KBM-7 (cell line): ENCODE results near the gene AGBL4.

Experiments
- DNase-seq: peaks from one replicate; pipeline ENCODE4 v3.0.0-alpha.2; 2015
- in situ Hi-C: fragments of 300-500 bp; cut with MboI; formaldehyde crosslinking; loops from 2 replicates; pipeline ENCODE4 v1.14.3; 2020; ENCODE audit warnings: low sequenced_read_pairs, low pct_unique_long_range_greater_than_20kb, mixed read lengths

The AGBL4 gene

GRCh38 chr1:48670234-48671020 lies 1353.3 kb downstream of the AGBL4 start:
- no peak for DNase-seq
- in situ Hi-C loops = no loop called here

- no peak for DNase-seq
- in situ Hi-C loops = no loop called here
Observed at GRCh38 chr1:48668339-48668738, 1355.4 kb downstream of the AGBL4 start.

GRCh38 chr1:48667782-48668181 lies 1356.0 kb downstream of the AGBL4 start:
- in situ Hi-C loops = no loop called here
- no peak for DNase-seq

DNA sequence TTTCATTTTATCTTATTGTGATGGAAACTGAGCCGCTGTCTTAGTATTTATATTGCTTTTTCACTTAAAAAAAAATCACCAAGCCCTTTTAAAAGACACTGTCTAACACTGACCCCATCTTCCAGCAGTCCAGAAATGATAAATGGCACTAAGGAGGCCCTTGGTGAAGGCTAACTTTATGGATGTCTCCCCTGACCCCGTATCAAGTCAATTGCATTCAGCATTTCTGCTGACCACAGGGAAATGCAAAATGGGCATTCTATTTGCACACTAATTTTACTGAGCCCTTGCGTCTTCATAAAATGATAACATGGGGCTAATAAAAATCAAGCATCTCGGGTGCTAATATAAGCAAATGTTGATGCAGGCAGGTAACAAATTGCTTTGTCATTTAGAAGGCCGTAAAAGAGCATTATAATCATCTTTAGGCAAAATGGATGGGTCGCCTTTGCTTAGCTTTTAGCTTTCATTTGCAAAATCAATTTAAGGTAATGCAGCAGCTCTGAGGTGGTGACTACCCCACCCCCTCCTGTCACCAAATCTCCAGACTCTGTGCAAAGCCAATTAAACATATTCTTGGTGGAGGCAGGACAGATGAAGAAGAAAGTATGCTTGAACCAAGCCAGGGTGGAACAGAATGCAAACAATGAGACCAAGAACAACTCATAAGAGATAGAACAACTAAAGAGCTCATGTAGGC lies 1357.9 kb downstream of the AGBL4 start:
- in situ Hi-C loops = no loop called here
- DNase-seq = no peak

DNA sequence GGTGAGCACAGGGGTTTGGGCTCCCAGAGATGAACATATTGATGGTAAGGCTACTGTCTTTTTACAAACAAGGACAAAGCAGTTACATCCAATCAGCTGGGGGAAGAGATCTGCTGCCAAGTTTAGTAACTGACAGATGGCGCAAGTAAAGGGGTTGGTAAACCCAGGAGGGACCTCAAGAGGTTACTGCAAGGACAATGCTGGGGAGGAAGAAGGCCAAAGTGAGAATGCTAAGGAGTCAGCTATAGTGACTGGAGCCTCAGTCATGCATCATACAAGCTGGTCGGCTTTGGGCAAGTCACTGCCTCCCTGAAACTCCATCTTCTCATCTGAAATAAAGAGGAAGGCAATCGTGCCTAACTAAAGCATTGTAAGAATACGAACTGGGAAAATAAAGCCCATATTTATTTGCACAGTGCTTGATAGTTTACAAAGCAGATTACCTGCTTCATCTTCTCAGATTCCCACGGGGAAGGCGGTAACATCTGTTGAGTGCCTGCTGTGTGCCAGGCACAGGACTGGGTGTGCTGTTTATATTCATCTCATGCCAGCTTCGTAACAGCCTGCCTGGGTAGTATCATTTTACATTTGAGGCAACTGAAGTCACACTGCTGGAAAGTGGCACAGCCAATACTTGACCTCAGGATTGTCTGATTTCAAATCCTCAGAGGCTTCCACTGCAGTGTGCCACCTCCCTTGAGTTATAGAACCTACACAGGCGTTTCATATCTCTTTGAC lies 1361.9 kb downstream of the AGBL4 start:
- in situ Hi-C loops = no loop called here

GRCh38 chr1:48659801-48660200 lies 1364.0 kb downstream of the AGBL4 start:
- no peak for DNase-seq
- in situ Hi-C loops = no loop called here

More for the DNA sequence above, 1361.9 kb downstream of the AGBL4 start:
- DNase-seq = no peak

DNA sequence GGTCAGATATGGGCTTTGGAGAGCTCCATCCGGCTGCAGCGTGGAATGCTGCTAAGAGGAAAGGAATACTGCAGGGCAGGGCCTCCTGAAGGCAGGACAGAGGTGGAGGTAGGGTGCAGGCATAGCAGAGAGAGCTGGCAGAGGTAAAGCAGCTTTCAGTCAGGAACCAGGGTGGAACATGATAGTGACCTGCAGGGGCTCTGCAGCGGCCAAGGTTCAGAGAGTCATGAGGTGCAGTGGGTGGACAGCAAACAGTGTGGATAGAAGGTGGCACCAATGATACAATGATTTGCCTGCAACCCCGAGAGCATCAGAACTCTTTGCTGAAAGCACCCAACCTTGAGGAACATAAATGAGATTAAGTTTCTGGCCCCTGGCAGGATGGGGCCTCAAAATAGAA lies 1366.3 kb downstream of the AGBL4 start:
- in situ Hi-C loops = no loop called here
- DNase-seq = no peak

DNA sequence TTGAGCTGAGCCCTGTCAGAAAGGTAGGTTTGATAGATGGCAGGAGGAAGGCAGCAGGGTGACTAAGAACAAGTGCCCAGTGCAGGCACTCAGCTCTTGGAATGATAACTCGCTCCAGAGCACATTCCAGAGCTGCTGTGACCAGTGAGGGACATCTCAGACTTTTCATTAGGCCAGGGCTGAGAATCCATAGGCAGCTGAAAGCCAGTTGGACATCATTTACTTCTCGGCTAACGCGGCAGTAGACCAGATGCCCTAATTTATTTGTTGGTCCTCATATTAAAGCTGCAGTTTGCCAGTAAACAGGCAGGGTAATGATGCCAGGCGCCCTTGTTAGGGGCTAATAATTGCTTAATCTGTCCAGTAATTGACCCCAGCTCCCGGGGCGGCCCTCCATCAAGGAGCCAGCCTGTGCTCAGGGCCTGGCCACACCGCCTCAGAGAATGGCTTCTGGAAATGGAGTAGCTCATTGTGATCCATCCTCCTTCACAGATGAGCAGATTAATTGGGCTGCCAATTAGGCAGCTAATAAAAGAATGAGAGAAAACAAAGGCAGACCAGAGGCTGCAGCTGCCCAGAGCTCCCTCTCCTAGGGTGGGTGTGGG lies 1369.0 kb downstream of the AGBL4 start:
- DNase-seq = no peak

DNA sequence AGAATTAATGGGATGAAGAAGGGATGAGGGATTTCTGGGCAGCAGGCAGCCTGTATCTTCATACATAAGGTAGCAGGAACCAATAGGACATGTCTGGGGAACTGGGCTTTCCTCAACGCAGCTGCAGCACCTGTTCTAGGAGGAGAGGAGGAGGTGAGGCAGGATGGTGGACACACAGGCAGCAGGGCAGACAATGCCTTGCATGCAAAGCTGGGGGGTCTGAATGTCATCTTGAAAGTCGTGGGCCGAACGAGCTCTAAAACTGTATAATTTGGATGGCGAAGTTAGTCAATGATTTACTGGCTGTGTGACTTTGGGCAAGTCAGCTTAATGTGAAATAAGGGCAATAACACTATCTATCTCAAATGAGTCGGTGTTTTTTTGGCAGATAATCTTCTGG lies 1371.4 kb downstream of the AGBL4 start:
- DNase-seq = no peak
- in situ Hi-C loops = no loop called here

More for the DNA sequence above, 1369.0 kb downstream of the AGBL4 start:
- in situ Hi-C loops = no loop called here

DNA sequence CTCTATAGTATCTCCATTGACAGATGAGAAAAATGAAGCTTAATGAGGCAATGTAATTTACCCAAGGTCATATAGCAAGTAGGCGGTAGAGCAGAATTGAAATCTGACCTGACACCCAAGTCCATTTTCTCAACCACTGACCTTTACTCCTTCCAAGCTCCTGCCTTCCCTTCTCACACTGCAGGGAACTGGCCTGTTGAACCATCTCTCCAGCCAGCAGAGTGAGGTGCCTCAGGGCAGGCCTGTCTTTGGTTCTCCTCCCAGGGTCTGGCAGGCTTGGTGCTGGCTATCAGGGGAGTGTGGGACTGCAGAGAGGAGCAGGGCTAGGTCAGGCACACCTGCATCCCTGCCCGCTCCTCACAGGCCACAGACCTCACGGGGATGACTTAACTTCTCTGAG lies 1373.9 kb downstream of the AGBL4 start:
- in situ Hi-C loops = no loop called here
- no peak for DNase-seq

GRCh38 chr1:48645883-48646282 lies 1377.9 kb downstream of the AGBL4 start:
- in situ Hi-C loops = no loop called here
- DNase-seq = no peak

- DNase-seq = no peak
- in situ Hi-C loops = no loop called here
Observed at GRCh38 chr1:48644905-48645605, 1378.7 kb downstream of the AGBL4 start.

DNA sequence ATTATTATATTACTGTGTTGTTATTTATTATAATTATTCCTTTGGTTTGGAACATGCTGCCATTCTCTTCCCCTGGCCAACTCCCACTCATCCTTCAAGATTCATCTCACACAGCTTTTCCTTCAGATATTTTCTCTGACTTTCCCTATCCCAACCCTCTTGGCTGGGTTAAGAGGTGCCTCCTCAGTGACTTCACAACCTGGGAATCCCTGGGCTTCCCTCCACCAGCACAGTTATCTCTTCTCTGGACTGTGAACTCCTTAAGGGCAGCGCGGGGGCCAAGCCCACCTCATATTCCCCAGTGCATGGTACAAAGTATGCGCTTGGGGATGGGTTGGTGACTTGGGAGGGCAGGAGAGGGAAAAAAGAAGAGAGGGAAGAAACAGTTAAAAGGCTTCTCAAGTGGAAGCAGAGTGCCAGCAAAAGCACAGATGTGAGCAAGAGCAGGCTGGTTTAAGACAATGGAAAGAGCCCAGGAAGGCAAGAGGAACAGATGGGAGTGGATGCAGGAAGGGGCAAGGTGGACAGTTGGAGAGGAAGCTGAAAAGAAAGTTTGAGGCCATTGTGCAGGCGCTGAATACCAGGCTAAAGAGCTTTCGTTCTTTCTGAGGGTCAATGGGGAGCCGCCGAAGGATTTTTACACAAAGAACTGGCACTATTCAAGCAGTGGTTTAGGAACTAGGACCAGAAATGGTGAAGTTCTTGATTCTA lies 1379.4 kb downstream of the AGBL4 start:
- DNase-seq = no peak
- in situ Hi-C loops = no loop called here

- DNase-seq = no peak
- in situ Hi-C loops = no loop called here
Observed at GRCh38 chr1:48643193-48643592, 1380.6 kb downstream of the AGBL4 start.

- in situ Hi-C loops = no loop called here
- no peak for DNase-seq
Observed at GRCh38 chr1:48640836-48641492, 1382.8 kb downstream of the AGBL4 start.

- in situ Hi-C loops = no loop called here
- DNase-seq = no peak
Observed at GRCh38 chr1:48629867-48630266, 1393.9 kb downstream of the AGBL4 start.

- no peak for DNase-seq
- in situ Hi-C loops = no loop called here
Observed at GRCh38 chr1:48627486-48627885, 1396.3 kb downstream of the AGBL4 start.

DNA sequence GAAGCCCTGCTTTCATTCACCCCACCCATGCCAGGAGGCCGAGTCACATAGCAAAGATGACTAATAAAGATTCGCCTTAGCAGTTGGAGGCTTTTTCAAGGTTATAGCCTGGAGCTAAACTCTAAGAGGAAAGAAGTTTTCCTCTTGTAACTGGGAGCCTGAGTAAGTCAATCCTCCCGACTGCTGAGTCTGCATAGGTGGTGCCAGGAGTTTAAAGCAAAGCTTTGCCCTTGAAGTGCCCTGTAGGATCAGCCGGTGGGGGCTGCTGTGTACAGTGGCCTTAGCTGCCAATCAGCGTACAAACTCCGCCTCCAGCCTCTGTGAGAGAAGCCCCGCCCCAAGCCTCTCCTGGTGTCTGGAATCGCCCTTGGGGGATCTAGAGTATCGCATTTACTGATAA lies 1404.2 kb downstream of the AGBL4 start:
- in situ Hi-C loops = no loop called here

More for the DNA sequence above, 1404.2 kb downstream of the AGBL4 start:
- no peak for DNase-seq
